ENCODE results near the gene HSPA12A. TPM values are rescaled to one million over a fixed set of nuclear protein-coding genes. Genes with fewer than 3 reads are reported as not detected.

HSPA12A gene
- total RNA-seq, 4 donors from 2014 or later, result 16.4 to 24.5 (median 22.2) TPM

GRCh38 chr10:116630020-116630419 lies 112.3 kb downstream of the HSPA12A start:
- Histone ChIP-seq H3K4me1 (peaks cover 4 to 9% (median 8%) of the 10 kb centered on the region in 4 donors), H3K9me3 (no peaks in the 10 kb centered on the region), H3K27ac (replicated peaks in 1 of 4) (no peak overlapping the region), H3K27me3 (peaks cover 0 to 19% (median 4%) of the 10 kb centered on the region in 4 donors), H3K36me3 (no peaks in the 10 kb centered on the region), H3K4me3 (no peak overlapping the region)
- DNase-seq (ENCODE audit: extremely low spot score), result peak; percentile 91
- intact Hi-C loops (cut with DNase I), result no loop called here
- TF ChIP-seq, protein P1, sequence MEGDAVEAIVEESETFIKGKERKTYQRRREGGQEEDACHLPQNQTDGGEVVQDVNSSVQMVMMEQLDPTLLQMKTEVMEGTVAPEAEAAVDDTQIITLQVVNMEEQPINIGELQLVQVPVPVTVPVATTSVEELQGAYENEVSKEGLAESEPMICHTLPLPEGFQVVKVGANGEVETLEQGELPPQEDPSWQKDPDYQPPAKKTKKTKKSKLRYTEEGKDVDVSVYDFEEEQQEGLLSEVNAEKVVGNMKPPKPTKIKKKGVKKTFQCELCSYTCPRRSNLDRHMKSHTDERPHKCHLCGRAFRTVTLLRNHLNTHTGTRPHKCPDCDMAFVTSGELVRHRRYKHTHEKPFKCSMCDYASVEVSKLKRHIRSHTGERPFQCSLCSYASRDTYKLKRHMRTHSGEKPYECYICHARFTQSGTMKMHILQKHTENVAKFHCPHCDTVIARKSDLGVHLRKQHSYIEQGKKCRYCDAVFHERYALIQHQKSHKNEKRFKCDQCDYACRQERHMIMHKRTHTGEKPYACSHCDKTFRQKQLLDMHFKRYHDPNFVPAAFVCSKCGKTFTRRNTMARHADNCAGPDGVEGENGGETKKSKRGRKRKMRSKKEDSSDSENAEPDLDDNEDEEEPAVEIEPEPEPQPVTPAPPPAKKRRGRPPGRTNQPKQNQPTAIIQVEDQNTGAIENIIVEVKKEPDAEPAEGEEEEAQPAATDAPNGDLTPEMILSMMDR (IDR thresholded peaks at IDR 0.05), result no peak
- TF ChIP-seq POLR2AphosphoS5 (IDR thresholded peaks at IDR 0.05) (no peak), POLR2A (IDR thresholded peaks at IDR 0.05; ENCODE audit: low read depth) (no peak)
- whole genome bisulfite sequencing, result 79% methylated on average over 2 of the region's 2 CpGs

- TF ChIP-seq POLR2A (IDR thresholded peaks at IDR 0.05; ENCODE audit: low read depth) (no peak), EP300 (IDR thresholded peaks at IDR 0.05) (no peak), POLR2AphosphoS5 (IDR thresholded peaks at IDR 0.05) (no peak)
- TF ChIP-seq, protein P1 (IDR thresholded peaks at IDR 0.05), result no peak
- no peaks in the 10 kb centered on the region for H3K36me3 ChIP-seq
- peaks cover 0 to 25% (median 4%) of the 10 kb centered on the region in 4 donors for H3K27me3 ChIP-seq
- DNase-seq (ENCODE audit: extremely low spot score), result peak; percentile 82
- H3K4me1 ChIP-seq, result peaks cover 4 to 9% (median 8%) of the 10 kb centered on the region in 4 donors
- WGBS, result 75% methylated on average over 4 of the region's 4 CpGs
- no peak overlapping the region for H3K27ac ChIP-seq (replicated peaks in 1 of 4)
- intact Hi-C loops (cut with DNase I), result loop anchor here (5.0 kb wide), 1 partner anchor 158 kb away; no protein-coding TSS in a partner anchor
- H3K9me3 ChIP-seq, result no peaks in the 10 kb centered on the region
- no peak overlapping the region for H3K4me3 ChIP-seq
Measured at GRCh38 chr10:116629340-116629739, 113.0 kb downstream of the HSPA12A start.

DNA sequence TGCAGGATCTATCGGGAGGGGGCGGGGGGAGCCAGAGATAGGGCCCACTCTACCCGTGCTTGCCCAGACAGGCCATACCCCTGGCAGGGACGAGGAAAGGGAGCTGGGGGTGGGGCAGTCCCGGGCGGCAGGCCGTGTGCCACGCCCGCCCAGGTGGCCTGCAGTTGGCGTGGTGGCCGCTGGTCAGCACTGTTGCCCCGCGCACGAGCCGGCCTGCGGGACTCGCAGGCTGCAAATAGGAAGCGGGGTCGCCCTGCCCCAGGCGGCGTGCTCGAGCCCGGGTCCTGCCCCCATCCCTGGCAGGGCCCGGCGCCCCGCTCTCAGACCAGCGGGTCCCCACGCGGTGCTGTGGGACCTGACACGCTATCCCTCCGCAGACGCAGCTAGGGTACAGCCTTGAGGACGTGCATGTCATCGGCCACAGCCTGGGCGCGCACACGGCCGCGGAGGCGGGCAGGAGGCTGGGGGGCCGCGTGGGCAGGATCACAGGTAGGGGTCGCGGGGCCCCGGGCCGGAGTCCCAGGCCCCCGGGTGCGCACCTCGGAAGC lies 114.9 kb downstream of the HSPA12A start:
- Histone ChIP-seq H3K27ac (replicated peaks in 1 of 4) (no peak overlapping the region), H3K4me3 (peak overlapping the region; percentile 30 to 52 (median 38)), H3K4me1 (peaks cover 4 to 9% (median 8%) of the 10 kb centered on the region in 4 donors), H3K9me3 (no peaks in the 10 kb centered on the region), H3K36me3 (no peaks in the 10 kb centered on the region), H3K27me3 (peaks cover 0 to 35% (median 4%) of the 10 kb centered on the region in 4 donors)
- 8% methylated on average over 42 of the region's 49 CpGs for WGBS
- TF ChIP-seq POLR2AphosphoS5 (IDR thresholded peaks at IDR 0.05), result no peak
- TF ChIP-seq, protein P1 (IDR thresholded peaks at IDR 0.05), result peak in 2 of 3 experiments; percentile 21 to 51
- intact Hi-C loops (cut with DNase I), result loop anchor here (5.0 kb wide), 1 partner anchor 160 kb away; no protein-coding TSS in a partner anchor
- peak; percentile 85 for DNase-seq (ENCODE audit: extremely low spot score)

DNA sequence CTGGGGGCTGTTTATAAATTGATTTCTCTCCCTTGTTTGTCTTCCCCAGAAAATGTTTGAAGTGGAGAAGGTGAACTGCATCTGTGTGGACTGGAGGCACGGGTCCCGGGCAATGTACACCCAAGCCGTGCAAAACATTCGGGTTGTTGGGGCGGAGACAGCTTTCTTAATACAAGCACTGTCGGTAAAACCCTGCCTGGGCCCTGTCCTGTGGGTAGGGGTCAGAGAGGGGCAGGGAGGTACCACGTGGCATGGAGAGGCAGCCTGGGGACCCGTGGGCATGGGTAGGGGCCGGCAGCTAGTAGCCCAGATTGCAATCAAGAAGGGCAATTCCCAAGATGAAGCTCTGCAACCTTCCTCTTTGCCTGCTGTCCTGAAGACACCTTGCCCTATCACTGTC lies 115.6 kb downstream of the HSPA12A start:
- no peak for TF ChIP-seq POLR2AphosphoS5 (IDR thresholded peaks at IDR 0.05)
- TF ChIP-seq POLR2A (IDR thresholded peaks at IDR 0.05; ENCODE audit: low read depth), result no peak
- TF ChIP-seq, protein P1 (IDR thresholded peaks at IDR 0.05), result no peak
- no peak for TF ChIP-seq EP300 (IDR thresholded peaks at IDR 0.05)
- no peak for DNase-seq (ENCODE audit: extremely low spot score)
- 76% methylated on average over 7 of the region's 9 CpGs for WGBS
- Histone ChIP-seq H3K27ac (replicated peaks in 1 of 4) (no peak overlapping the region), H3K27me3 (peaks cover 0 to 35% (median 4%) of the 10 kb centered on the region in 4 donors), H3K4me1 (peaks cover 4 to 9% (median 8%) of the 10 kb centered on the region in 4 donors), H3K36me3 (no peaks in the 10 kb centered on the region), H3K9me3 (no peaks in the 10 kb centered on the region), H3K4me3 (no peak overlapping the region)
- intact Hi-C loops (cut with DNase I), result loop anchor here (5.0 kb wide), 1 partner anchor 160 kb away; no protein-coding TSS in a partner anchor

Measured in esophagus muscularis mucosa (tissue), 4 donors.